ENCODE measurements around the gene RBM11.

DNA sequence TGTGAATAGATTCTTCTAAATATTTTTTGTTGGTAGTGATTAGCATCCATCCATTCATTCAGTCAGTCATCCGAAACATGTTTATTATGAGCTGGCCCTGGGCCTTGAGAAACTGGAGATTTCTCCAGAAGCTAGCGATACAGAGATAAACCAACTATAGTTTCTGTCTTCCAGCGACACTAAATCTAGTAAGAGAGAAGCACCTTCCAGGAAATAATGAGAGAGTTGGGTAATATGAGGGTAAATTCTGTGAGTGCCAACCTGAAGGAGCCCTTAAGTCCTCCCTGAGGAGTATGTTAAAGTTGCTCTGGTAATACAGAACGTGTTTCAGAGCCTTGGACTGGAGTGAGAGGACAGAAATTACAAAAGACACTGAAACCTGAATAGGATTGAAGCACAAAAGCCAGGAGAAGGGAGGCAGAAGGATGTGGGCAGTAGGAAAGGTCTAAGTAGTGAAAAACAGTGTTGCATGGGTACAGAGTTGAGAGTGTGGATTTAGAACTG lies 59.8 kb downstream of the RBM11 start:
- TF ChIP-seq POLR2A (IDR thresholded peaks at IDR 0.05; ENCODE audit: low read length), result no peak
- TF ChIP-seq GATA1 (IDR thresholded peaks at IDR 0.05; ENCODE audit: low read depth, low read length), result no peak

Data from erythroblast (primary cell).